GM19395 (cell line): ENCODE measurements around the gene CLCN1.

Experiments used
- ATAC-seq: cut with Tn5 transposase; IDR thresholded peaks from one replicate; pipeline ENCODE4 v1.9.1; 2021; ENCODE audit warnings: mild to moderate bottlenecking, moderate library complexity; ENCODE audit not compliant: unreplicated experiment

The CLCN1 gene

DNA sequence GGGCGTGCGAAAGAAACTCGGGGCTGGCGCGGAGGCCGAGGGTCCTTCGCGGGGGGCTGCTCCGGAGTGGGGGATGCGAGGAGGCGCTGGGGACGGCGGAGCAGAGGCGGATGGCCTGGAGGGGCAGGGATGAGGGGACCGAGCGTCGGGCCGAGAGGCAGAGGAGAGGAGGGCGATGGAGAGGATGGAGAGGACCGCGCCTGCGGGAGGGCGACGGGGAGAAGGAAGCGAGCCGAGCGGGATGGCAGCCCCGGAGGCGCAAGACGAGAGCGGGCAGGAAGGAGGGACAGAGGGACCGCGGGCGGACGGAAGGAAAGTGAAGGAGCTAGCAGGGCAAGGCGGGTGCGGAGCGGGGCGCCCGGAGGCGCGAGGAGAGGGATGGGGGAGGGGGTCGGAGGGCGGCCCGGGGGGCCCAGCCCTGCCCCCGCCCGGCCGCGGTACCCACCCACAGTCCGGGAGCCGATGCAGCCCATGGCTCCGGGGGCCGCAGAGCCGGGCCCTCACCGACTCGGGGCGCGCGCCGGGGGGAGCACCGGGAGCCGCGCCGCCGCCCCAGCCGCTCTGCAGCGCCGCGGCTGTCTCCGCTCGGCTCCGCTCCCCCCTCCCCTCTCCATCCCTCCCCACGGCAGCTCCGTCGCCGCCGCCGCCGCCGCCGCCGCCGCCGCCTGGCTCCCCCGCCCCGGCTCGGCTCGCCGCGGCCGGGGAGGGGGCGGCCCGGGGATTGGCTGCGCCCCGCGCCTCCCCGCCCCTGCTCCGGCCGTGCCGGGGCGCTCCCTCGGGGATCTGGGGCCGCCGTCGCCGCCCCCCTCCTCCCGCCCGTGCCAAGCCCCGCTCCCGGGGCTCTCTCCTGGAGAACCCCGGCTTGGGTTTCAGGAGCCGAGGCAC, 46.5 kb downstream of the CLCN1 start, which contains the start of gene FAM131B:
Gene FAM131B, minus strand, starts transcription at position 583 of the 885 bp plus-strand sequence. Its CDS starts 110 bp downstream, at position 473.
- ATAC-seq = peak; percentile 50

DNA sequence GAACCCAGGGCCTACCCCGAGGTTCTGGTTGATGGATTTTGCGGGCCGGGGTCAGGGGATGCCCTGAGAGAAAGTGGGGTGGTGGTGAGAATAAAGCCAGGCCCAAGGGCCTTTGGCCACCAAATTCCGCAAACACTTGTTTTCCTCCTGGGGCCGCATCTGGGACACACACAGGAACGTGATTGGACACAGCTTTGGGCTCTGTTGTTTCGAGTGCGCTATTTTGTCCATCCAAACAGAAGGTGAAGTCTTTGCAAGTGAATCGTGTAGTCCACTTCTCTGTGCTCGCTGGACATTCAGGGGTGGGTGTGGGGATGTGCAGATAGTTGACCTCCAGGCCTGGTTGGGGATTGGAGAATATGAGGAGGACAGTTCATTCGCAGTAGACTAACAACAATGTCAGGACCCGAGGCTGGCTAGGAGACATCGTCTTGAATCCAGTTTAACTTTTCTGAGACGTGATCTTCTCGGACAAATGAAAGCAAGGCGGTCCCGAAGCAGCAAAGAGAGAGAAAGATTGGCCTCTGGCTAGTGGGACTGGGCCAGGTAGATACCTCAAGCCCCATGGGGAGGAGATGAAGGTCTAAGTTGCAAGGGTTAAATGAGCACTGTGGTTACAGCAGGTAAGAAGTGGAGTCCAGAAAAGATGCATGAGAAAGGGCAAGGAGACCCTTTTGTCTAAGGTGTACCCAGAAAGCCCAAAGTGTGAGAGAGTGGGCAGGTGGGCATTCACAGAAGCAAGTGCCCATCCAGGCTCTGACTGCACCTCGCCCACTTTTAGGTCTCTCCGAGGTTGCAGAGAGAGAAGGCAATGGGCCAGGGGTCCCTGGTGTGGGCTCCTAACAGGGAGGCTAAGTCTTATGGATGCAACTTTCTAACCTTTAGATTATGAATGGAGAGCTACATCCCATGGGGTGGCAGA, 47.4 kb downstream of the CLCN1 start:
- ATAC-seq = no peak

DNA sequence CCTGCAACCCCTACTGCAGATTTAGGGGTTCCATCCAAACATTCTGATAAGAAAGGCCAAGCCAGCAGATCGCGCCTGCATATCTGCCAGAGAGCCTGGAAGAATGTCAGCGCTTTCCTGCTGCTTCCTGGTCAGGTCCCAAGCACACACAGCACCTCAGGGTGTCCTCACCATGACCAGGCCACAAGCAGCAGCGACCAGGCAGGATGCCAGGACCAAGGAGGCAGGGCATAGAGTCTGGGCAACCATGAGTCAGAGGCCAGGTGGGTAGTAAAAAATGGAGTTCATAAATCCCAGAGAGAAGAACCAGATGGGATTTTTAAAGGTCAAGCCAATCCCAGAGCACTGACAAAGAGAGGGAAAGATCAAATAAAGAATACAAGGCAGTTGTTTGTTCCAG, 52.1 kb downstream of the CLCN1 start:
- ATAC-seq = no peak

DNA sequence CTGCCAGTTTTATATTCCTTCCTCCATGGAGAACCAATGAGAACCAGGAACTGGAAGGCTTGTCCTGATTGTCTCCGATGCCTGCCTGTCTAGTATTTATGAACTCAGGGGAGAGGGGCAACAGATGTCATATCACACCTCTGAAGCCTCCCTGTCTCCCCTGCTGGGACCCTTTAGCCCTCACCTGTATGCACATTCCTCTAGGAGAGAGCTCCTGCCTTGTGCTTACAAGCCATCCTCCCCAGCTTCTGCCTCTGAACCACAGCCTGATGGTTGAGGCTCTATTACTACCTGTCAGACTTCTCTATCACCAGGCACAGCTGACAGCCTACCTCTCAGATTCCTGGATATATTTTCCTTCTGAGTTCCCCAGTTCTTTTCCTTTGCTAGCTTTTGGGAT, 52.5 kb downstream of the CLCN1 start:
- no peak for ATAC-seq

DNA sequence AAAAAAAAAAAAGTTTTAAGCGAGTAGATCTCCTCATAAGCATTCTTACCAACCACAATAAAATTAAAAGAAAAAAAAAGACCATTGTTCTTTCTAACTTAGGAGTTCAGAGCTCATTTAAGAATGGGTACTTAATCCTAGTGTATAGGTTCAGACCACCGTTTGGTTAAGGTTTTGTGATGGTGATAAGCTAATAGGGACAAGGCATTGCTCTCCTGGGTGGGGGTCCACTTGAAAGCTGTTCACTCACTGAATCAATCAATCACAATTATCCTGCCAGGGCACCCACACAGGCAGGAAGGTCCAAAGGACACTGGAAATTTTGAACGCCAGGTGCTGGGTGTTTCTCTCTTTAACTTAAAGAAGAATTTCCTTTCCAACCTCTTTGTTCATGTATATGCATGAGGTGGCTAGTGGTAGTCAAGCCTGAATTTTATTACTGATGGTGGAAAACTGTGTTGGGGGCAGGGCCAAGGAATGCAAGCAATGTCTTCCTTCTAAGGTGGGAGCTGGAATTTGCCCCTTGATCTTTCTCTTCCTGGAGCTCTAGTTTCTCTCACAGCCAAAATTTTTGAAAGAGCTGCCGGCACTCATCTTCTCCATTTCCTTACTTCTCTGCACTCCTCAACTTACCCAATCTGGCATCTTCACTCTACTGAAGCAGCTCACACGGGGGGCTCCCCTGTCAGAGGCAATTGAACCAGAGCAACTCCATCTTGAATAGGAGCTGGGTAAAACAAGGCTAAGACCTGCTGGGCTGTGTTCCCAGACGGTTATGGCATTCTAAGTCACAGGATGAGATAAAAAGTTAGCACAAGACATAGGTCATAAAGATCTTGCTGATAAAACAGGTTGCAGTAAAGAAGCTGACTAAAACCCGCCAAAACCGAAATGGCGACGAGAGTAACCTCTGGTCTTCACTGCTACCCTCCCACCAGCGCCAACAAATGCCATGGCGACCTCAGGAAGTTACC, 54.1 kb downstream of the CLCN1 start:
- no peak for ATAC-seq

DNA sequence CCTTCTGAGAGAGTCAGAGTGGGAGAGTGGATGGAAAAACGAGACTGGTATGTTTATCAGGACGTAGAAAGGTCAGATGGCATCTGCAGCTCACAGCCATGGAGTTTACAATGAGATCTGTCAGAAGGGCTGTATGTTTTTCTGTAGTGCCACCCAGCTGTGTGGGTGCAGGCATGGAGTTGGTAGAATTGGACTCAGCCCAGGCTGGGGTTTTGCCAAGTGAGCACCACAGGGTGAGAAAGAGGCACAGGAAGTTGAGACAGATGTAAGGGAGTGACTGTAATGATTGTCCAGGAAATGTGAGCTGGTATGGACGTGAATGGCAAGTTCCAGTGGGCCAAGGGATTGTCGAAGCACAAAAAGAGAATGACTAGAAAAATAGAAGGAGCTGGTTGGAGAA, 56.2 kb downstream of the CLCN1 start:
- ATAC-seq = no peak

DNA sequence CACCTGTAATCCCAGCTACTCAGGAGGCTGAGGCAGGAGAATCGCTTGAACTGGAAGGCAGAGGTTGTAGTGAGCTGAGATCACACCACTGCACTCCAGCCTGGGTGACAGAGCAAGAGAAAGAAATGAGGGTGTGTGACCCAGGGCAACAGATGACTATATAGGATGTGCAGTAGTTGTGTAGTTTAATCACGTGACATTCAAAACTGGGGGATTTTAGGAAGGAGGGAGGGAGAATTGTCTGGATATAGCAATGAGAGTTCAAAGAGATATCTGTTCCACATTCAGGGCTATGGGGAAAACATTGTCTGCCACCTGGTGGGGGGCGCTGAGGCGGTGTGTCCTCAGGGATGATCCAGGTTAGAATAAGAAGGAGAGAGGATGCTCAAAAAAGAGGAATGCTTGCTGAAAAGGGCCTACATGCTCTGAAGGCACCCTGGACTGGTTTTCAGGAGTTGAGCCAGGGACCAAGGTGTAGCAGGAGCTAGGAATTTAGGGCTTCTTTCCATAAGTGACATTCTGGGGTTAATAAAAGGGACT, 57.4 kb downstream of the CLCN1 start:
- no peak for ATAC-seq

DNA sequence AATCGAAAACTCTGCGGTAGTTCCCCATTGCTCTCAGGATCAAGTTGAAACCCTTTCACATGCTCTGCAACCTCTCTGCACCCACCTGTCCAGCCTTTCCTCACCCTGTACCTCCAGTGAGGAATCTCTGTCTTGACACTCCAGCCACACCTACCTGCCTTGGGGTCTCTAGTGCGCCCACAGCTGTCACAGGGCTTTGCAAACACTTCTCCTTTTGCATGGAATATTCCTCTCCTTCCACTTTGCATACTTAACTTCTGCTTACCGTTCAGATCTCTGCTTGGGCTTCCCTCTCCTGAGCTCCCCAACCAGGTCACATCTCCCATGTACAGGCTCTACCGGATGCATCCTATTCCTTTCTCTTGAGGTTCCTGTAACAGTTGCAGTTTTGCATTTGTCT, 58.6 kb downstream of the CLCN1 start:
- no peak for ATAC-seq

DNA sequence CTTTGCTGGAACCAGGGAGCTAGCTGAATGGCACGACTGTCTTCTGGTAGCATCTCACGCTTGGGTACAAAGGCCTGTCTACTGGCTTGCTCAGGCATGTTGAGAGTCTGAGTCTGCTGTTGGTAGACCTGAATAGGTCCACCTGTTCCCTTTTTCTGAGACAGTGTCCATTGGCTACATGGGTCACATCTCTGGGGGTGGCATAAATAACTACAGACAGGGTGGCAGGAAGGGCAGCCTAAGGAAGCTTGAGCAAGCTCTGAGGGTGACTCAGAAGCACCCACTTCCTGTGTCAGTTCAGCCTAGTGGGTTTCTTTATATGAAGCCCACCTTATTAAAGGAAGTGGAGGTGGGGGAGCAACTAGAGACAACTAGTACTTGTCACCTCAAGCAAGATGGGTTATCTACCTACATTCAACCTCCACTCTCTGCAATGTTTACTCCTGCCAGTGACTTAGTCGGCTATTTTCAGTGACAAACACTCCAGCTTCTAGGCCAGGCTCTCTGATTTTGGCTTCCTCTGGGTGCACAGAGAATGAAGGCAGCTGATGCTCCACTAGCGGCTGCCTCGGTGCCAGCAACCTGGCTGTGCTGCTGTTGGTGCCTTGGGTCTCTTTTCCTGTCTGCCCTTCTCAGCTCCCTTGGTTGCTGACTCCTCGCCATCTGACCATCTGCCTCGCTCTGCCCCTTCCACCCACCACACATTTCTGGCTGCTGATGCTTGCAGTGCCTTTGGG, 59.6 kb downstream of the CLCN1 start:
- no peak for ATAC-seq

DNA sequence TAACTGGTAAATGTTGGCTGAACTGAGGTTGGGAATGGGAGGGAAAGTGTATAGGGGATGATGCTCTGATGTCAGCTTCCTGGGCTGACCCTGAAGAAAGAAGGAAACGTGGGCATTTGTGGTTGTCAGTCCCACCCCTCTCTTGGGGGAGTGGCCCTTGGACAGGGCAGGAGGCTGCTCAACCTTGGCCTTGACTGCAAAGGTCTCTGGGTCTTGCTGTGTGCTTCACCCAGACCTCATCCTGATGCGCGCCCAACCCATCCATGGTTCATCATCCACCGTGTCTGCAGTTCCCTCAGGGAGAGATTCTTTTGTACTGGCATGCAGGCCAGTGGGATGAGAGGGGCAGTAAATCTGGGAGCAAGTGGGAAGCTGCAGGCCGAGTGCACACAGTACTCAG, 60.5 kb downstream of the CLCN1 start:
- ATAC-seq = no peak

DNA sequence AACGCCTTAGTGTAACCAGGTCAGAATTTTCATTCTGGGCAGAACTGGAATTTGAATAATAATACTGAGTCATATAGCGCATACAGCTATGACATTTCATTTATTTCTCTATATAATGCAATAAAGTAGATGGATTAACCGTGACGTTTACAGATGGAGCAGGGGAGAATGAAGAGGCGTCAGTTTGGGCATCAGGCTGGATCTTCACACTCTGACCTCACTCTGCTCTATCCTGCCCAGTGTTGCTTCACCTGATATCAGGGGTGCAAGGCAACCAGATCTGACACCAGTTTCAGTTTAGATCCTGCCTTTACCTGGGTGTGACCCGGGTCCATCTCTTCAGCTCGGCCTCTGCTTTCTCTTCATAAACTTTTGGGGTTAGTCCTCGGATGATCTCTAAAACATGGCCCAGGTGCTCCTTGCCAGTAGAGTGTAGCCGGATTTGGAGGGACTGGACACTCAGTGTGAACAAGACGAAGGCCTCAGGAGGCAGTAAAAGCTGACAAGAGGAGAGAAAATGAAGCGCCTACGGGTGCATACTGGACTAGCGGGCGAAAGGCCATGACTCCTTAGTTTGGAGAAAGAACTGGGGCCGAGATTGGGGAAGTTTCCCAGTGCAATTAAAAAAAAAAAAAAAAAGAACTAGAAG, 63.8 kb downstream of the CLCN1 start:
- ATAC-seq = peak; percentile 10

DNA sequence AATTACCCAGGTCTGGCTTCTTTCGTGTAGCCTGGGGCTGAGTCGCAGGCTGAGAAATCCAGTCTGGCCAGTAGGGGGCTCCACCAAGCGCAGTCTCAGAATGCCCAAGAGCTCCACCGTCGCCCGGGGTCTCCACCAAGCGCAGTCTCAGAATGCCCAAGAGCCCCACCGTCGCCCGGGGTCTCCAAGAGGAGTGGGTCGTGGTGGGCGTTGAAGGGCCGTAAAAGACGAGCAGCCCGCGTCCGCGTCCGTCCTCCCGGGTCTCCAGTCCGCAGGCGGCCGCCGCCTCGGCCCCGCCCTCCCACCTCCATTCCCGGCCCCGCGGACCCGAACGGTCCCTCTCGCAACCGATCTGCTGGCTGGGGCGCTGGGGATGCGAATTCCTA, 64.3 kb downstream of the CLCN1 start:
- peak; percentile 69 for ATAC-seq

DNA sequence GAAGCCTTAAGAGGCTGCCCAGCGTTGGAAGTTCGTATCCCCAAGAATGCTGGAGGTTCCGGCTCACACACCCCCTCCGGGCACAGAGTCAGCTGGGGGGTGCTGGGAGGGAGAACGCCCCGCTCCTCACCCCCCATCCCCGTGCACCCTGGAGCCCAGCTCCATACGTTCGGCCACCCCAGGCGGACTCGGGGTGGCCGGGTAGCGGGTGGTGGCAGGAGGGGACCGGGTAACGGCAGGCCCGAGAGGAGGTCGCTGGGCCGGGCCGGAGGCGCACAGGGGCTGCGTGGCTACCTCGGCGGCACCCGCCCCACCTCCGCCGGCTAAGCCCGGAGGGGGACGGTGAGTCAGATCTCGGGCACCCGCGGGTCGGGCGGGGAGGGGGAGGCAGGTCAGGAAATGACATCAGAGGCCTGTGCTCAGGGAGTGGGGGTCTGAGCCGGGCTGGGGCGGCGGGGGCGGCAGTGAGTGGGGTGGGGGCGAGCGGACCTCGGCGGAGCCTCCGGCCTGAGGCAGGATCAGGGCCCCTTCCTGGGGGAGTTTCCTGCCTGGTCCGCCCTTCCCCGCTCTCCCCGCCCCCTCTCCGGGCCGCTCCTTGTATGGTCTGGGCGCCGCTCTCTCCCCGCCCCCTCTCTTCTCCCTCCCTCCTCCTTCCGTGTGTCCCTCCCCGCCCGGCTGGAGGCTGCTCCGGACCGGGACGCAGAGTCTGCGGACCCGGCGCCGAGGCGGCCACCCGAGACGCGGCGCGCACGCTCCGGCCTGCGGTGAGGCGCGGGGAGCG, 64.9 kb downstream of the CLCN1 start, which contains the start of gene ZYX:
Gene ZYX, plus strand, starts transcription at position 700 of the 781 bp plus-strand sequence. CDS start 227 bp downstream, outside the sequence.
- peak; percentile 79 for ATAC-seq

DNA sequence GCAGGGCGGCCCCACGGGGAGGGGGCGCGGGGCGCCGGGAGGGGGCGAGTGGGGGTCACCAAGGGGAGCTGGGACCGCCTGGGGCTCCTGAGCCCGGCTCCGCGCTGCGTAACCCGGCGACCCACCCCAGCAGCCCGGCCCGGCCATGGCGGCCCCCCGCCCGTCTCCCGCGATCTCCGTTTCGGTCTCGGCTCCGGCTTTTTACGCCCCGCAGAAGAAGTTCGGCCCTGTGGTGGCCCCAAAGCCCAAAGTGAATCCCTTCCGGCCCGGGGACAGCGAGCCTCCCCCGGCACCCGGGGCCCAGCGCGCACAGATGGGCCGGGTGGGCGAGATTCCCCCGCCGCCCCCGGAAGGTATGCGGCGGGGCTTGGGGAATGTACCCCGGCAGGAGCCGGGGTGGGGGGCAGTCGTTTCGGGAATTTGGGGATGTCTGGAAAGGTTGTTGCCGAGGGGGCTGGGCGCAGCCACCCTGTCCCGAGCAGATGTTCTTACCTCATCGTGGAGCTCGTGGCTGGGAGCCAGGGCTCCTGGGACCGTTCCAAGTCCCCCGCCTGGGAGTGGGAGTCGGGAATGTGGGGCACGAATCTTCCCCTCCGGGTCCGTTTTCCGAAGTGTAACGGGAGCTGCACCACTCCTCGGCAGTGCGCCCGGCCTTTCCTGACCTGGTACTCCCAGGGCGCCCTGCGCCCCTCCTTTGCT, 65.7 kb downstream of the CLCN1 start:
- ATAC-seq = peak; percentile 14

DNA sequence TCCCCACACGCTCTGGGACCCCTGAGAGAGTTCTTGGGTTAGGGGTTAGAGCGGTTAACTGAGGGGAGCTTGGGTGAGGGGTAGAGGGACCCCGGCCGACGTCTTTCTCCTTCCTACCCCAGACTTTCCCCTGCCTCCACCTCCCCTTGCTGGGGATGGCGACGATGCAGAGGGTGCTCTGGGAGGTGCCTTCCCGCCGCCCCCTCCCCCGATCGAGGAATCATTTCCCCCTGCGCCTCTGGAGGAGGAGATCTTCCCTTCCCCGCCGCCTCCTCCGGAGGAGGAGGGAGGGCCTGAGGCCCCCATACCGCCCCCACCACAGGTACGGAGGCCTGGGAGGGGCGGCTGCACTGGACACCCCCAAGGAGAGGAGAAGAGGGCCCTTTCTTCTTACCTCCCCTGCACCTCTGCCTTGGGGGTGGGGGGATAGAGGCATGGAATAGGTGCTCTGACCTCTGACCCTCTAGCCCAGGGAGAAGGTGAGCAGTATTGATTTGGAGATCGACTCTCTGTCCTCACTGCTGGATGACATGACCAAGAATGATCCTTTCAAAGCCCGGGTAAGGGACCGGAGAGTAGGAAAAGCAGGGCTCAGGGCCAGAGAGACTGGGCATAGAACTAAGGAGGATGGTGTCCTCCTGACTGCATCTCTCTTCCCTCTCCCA, 66.3 kb downstream of the CLCN1 start:
- ATAC-seq = no peak

DNA sequence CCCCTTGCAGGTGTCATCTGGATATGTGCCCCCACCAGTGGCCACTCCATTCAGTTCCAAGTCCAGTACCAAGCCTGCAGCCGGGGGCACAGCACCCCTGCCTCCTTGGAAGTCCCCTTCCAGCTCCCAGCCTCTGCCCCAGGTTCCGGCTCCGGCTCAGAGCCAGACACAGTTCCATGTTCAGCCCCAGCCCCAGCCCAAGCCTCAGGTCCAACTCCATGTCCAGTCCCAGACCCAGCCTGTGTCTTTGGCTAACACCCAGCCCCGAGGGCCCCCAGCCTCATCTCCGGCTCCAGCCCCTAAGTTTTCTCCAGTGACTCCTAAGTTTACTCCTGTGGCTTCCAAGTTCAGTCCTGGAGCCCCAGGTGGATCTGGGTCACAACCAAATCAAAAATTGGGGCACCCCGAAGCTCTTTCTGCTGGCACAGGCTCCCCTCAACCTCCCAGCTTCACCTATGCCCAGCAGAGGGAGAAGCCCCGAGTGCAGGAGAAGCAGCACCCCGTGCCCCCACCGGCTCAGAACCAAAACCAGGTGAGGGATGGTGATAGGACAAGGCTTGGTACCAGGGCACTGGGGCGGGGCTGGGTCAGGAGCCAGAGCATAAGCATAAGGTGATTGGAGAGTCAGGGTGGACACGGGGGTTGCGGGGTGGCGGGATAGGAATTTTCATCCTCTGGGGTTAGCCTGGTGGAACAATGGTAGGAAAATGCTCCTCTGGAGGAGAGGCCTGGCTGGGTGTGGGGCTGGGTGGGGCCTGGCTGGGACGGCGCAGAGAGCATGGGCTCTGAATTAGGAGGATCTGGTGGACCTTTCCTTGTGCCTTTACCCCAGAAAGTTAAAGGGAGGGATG, 67.1 kb downstream of the CLCN1 start:
- ATAC-seq = no peak
